ENCODE measurements around the gene SIRT3.
"Not testable (repeated sequence)": the region's sequence is repeated elsewhere in the genome, so short reads cannot be mapped to it uniquely, and the experiment has no call there.

SIRT3 gene

DNA sequence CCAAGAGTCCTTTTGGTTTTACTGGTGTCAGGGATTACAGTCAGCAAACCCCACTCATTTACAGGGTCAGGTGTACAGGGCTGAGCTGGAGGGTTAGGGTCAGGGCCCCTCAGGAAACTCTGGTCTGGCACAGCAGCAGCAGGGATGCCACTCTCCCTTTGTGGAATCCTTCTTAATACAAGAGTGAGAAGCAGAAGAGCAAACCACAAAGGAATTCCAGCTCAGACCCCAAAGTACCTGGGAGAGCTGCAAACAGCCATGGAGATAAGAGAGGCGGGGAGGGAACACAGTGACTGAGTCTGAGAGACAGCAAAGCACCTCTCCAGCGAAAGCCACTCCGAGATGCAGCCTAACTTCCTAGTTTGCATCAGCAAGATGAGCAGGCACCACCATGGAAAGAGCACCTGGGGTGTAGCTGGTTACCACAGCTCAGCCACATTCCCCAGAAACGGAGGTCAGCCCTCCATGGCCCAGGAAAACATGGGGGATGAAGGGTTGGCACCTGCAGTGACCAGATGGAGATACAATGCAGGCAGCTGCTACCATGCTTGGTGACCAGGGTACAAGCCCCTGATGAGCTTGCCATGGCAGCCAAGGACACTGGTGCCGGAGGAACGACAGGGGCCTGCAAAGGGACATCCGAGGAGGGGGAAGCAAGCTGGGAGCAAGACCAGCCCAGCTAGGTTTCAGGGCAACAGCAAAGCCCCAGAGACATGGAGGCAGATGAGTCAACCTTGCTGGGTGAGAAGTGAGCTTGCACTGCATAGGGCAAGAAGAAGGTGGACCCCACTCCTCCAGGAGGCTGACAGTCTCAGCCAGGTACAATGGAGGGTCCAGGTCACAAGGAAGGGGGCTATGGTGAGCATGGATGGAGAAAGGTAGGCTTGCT, 32.8 kb downstream of the SIRT3 start:
- TF ChIP-seq POLR2A (IDR thresholded peaks at IDR 0.05; ENCODE audit: low read length) (peak; percentile 6), GATA1 (IDR thresholded peaks at IDR 0.05; ENCODE audit: low read depth, low read length) (no peak)
- DNase-seq: no peak

GRCh38 chr11:202490-202889, 33.7 kb downstream of the SIRT3 start:
- no peak for TF ChIP-seq POLR2A (IDR thresholded peaks at IDR 0.05; ENCODE audit: low read length)
- no peak for TF ChIP-seq GATA1 (IDR thresholded peaks at IDR 0.05; ENCODE audit: low read depth, low read length)
- no peak for DNase-seq

DNA sequence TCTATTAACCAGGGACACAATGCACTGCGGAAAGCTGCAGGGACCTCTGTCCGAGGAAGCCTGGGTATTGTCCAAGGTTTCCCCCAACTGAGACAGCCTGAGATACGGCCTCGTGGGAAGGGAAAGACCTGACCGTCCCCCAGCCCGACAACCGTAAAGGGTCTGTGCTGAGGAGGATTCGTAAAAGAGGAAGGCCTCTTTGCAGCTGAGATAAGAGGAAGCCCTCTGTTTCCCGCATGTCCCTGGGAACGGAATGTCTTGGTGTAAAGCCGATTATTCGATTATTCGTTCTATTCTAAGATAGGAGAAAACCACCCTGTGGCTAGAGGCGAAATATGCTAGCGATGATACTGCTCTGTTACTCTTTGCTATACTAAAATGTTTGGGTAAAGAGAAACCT, 34.2 kb downstream of the SIRT3 start:
- no peak for DNase-seq
- TF ChIP-seq POLR2A (IDR thresholded peaks at IDR 0.05; ENCODE audit: low read length) (peak; percentile 17), GATA1 (IDR thresholded peaks at IDR 0.05; ENCODE audit: low read depth, low read length) (no peak)

GRCh38 chr11:200224-201003, 35.7 kb downstream of the SIRT3 start:
- TF ChIP-seq GATA1 (IDR thresholded peaks at IDR 0.05; ENCODE audit: low read depth, low read length) (no peak), POLR2A (IDR thresholded peaks at IDR 0.05; ENCODE audit: low read length) (no peak)
- DNase-seq: no peak

- TF ChIP-seq GATA1 (IDR thresholded peaks at IDR 0.05; ENCODE audit: low read depth, low read length) (no peak), POLR2A (IDR thresholded peaks at IDR 0.05; ENCODE audit: low read length) (no peak)
- no peak for DNase-seq
These were observed 36.4 kb downstream of the SIRT3 start for GRCh38 chr11:199782-200181.

DNA sequence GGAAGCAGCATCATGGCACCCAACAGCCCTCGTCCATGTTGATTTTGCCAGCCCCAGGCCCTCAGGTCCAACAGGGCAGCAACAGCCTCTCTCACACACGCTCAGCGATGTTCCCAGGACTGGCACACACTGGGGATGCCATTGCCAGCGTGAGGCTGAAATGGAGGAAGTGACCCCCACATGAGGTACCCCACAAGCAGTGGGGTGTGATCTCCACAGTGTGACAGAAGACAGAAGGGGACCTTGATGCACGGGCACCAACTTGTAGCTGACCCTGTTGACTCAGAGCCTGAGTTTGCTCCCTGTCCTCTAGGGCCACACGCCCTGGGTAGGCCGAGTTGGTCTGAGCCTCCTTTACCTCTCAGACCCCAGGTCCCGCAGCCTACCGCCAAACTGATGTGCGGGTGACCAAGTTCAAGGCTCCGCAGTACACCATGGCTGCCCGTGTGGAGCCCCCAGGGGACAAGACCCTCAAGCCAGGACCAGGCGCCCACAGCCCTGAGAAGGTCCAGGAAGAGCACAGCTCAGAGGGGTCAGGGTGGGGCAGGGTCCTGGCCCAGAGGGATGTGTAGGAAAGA, 37.0 kb downstream of the SIRT3 start:
- DNase-seq: no peak
- TF ChIP-seq GATA1 (IDR thresholded peaks at IDR 0.05; ENCODE audit: low read depth, low read length): no peak
- no peak for TF ChIP-seq POLR2A (IDR thresholded peaks at IDR 0.05; ENCODE audit: low read length)

- TF ChIP-seq POLR2A (IDR thresholded peaks at IDR 0.05; ENCODE audit: low read length) (no peak), GATA1 (IDR thresholded peaks at IDR 0.05; ENCODE audit: low read depth, low read length) (no peak)
- no peak for DNase-seq
These were observed 37.8 kb downstream of the SIRT3 start for GRCh38 chr11:198236-198806.

- TF ChIP-seq GATA1 (IDR thresholded peaks at IDR 0.05; ENCODE audit: low read depth, low read length) (no peak), POLR2A (IDR thresholded peaks at IDR 0.05; ENCODE audit: low read length) (no peak)
- no peak for DNase-seq
These were observed 38.4 kb downstream of the SIRT3 start for GRCh38 chr11:197741-198235.

DNA sequence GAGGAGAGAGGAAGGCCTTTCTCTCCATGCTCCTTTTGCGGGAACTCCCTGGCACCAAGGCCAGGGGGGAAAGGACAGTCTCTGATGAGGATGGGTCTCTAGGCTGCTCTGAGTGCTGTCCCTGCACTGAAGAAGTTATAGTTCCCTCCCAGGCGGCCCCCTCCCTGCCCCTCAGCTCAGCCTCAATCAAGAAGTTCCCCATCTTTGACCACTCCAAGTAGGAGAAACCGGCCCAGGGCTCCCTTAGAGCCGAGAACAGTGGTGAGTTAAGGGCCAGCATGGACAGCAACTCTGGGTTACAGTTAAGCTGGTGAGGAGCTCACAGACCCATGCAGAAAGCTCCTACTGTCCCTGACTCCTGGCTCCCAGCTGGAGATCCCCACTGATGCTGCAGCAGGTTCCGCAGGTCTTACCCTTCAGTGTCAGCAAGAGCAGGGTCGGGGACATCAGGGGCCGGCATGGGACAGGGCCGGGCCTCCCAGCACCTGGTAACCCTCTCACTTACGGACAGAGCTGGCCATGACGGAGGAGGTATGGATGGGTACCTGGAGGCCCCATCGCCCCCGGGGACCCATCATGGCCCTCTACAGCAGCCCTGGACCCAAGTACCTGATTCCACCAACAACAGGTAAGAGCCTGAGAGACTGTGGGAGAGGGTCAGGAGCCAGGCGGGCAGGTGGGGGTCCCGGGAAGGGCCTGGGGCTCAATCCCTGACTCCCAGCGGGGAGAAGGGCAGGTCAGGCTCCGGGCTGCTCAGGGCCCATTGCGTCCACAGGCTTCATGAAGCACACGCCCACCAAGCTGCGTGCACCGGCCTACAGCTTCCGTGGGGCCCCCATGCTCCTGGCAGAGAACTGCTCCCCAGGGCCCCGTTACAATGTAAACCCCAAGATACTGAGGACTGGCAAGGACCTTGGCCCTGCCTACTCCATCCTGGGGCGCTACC, 39.1 kb downstream of the SIRT3 start:
- no peak for DNase-seq
- TF ChIP-seq GATA1 (IDR thresholded peaks at IDR 0.05; ENCODE audit: low read depth, low read length) (no peak), POLR2A (IDR thresholded peaks at IDR 0.05; ENCODE audit: low read length) (no peak)

GRCh38 chr11:193481-193880, 42.7 kb downstream of the SIRT3 start:
- DNase-seq: not testable (repeated sequence)

DNA sequence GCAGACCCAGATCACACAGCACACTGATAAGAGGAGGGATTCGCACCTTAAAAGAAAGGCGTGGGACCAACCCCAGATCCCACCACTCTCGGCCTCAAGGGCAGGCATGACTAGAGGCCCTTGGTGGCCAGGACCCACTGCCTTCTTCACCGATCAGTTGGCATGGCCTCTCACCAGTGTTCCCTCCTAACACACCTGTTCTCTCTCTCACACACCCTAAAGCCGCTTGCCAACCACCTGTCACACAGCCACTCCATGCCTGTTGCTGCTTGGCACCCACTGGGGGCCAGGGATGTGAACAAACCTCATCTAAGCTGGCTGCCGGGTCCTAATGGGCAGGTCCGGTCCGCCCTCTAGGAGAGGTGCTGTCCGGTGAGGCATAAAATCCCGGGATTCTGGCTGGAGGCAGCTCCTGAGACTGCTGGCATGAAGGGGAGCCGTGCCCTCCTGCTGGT, 43.4 kb downstream of the SIRT3 start, which contains the start of gene SCGB1C1:
Gene SCGB1C1, plus strand, starts transcription at position 405 of the 455 bp plus-strand sequence. Its CDS starts 22 bp downstream, at position 427.
- not testable (repeated sequence) for DNase-seq

DNA sequence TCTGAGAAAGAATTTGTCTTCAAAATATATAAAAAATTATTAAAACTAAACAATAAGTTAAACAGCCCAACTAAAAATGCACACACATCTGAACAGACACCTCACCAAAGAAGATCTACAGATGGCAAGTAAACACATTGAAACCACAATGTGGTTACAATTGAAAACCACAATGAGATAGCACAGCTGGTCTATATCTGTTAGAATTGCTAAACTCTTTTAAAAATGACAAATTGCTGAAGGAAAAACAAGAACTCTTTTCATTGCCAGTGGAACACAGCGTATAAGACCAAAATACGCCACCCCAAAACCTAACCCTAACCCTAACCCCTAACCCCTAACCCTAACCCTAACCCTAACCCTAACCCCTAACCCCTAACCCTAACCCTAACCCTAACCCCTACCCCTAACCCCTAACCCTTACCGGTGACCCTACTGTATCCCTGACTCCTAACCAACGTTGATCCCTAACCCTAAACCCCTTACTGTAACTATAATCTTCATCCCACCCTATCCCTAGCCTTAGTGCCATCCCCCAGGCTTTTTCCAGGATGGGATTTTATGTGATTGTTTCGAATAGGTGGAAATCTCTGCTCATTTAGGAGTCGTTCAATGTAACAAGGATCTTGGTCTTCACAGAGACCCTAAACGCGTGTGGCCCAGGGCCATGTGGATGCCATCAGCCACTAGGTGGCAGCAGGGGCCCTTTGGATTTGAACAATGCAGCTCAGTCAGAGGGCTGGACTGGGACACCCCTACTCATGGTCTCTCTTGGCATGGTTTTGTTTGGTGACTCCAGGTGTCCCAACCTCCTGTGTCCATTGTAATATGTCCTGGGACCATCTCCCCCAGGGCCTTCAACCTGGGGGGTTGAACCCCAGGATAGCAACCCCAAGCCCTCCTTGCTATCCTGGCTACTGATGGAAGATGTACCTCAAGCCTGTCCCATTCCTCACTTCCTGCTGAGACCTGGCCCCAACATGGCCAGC, 44.4 kb downstream of the SIRT3 start:
- not testable (repeated sequence) for DNase-seq

DNA sequence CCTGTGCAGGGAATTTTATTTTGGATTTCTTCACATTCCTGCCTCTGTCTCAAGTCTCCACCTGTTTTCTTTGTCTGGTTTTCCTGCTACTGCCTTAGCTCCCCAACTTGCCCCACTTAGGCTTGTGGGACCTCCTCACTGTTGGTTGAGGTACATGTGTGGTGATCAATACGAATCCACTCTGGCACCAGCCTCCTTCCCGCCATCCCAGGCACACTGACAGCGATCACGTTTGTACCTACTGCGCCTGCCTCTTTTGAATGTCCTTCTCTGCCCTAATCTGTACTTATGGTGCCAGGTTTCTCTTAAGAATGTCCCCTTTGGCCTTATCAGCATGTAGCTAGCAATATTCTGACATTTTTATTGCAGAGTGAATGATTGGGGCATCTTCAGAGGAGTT, 45.6 kb downstream of the SIRT3 start:
- not testable (repeated sequence) for DNase-seq

GRCh38 chr11:189843-190311, 46.3 kb downstream of the SIRT3 start:
- not testable (repeated sequence) for DNase-seq

DNA sequence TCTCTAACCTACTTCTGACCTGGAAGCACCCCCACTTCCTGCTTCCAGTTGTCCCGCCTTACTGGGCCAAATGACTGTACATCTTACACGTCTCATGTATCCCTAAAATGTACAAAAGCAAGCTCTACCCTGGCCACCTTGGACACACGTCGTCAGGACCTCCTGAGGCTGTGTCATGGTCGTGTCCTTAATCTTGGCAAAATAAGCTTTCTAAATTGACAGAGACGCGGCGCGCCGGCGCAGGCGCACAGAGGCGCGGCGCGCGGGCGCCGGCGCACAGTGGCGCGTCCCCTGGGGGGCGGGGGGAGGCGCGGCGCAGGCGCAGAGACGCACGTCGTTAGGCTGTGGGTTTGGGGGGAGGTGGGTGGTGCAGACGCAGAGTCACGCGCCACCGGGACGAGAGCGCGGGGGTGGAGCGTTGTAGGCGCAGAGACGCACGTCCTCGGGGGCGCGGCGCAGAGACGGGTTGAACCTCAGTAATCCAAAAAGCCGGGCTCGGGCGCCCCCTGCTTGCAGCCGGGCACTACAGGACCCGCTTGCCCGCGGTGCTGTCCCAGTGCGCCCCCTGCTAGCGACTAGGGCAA, 46.9 kb downstream of the SIRT3 start:
- DNase-seq: not testable (repeated sequence)

DNA sequence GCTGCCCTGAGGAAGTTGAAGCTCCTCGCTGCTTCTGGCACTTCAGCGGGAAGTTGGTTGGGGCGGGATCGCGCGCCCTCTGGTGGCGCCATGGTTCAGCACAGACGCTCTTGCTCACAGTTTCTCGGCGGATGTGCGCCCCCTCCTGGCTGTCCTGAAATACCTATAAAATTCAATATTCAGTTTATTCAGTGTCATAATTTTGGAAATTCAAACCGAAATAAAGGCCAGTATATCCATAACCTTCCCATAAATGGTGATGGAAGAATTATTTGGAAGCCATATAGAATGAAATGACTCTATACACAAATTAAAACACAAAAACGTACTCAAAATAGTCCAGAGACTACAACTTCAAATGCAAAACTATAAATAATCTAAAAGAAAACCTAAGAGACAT, 55.9 kb downstream of the SIRT3 start:
- DNase-seq: not testable (repeated sequence)

Measured in erythroblast (primary cell).